Measurements from ENCODE around the gene DDX51.

GRCh38 chr12:132109741-132110140 lies 34.4 kb downstream of the DDX51 start:
- TF ChIP-seq POLR2A (IDR thresholded peaks at IDR 0.05) (no peak), CTCF (IDR thresholded peaks at IDR 0.05) (no peak), POLR2AphosphoS5 (IDR thresholded peaks at IDR 0.05) (no peak)
